RPMI7951 (cell line): ENCODE measurements around the gene SEPTIN14. TPM values are rescaled to one million over a fixed set of nuclear protein-coding genes. Genes with fewer than 3 reads are reported as not detected.
"Not testable (repeated sequence)": the region's sequence is repeated elsewhere in the genome, so short reads cannot be mapped to it uniquely, and the experiment has no call there.

ENCODE experiments used
- DNase-seq: peaks from one replicate; pipeline ENCODE4 v3.0.0-alpha.2; 2012; ENCODE audit warnings: low read depth
- total RNA-seq: library from RNA; depleted of rRNA; stranded (reverse); fragments of >200 nt; shearing (Covaris generic); gene quantifications from 2 replicates; pipeline ENCODE4 v1.2.3, GENCODE V29; 2014; rRNA removed

The SEPTIN14 gene
- total RNA-seq, 1 experiment from 2014 or later = not detected

- DNase-seq = not testable (repeated sequence)
Measured at GRCh38 chr7:55785444-55785843, 77.1 kb downstream of the SEPTIN14 start.

GRCh38 chr7:55784151-55784550, 78.4 kb downstream of the SEPTIN14 start:
- DNase-seq = no peak

GRCh38 chr7:55778631-55779030, 83.9 kb downstream of the SEPTIN14 start:
- DNase-seq = no peak

- DNase-seq = no peak
Measured at GRCh38 chr7:55776196-55776595, 86.4 kb downstream of the SEPTIN14 start.

GRCh38 chr7:55775051-55775420, 87.5 kb downstream of the SEPTIN14 start:
- no peak for DNase-seq

GRCh38 chr7:55774327-55775050, 88.1 kb downstream of the SEPTIN14 start:
- peak; percentile 9 for DNase-seq

GRCh38 chr7:55770778-55771177, 91.8 kb downstream of the SEPTIN14 start:
- peak; percentile 9 for DNase-seq

GRCh38 chr7:55753274-55753862, 109.2 kb downstream of the SEPTIN14 start:
- DNase-seq = not testable (repeated sequence)

- DNase-seq = not testable (repeated sequence)
Measured at GRCh38 chr7:55744706-55745105, 117.8 kb downstream of the SEPTIN14 start.

Other genes with a start within 250 kb of the SEPTIN14 start
- gene ZNF713, start 24.7 kb upstream of the SEPTIN14 start, total RNA-seq = 2.0 and 2.4 TPM in 2 replicates
- 29.7 and 29.9 TPM in 2 replicates for gene MRPS17, start 89.1 kb upstream of the SEPTIN14 start, total RNA-seq
- 66.2 and 76.7 TPM in 2 replicates for gene NIPSNAP2, start 101.8 kb upstream of the SEPTIN14 start, total RNA-seq
- gene PSPH, start 188.7 kb upstream of the SEPTIN14 start, total RNA-seq = 82.3 and 98.0 TPM in 2 replicates
- gene CCT6A, start 189.0 kb upstream of the SEPTIN14 start, total RNA-seq = 372 and 490 TPM in 2 replicates
- 107 and 119 TPM in 2 replicates for gene SUMF2, start 201.5 kb upstream of the SEPTIN14 start, total RNA-seq
- 0.39 and 0.96 TPM in 2 replicates for gene PHKG1, start 230.2 kb upstream of the SEPTIN14 start, total RNA-seq
- gene CHCHD2, start 243.7 kb upstream of the SEPTIN14 start, total RNA-seq = 948 and 1,255 TPM in 2 replicates